ENCODE measurements around the gene IL21.
"Not testable (repeated sequence)": the region's sequence is repeated elsewhere in the genome, so short reads cannot be mapped to it uniquely, and the experiment has no call there.

Gene IL21

DNA sequence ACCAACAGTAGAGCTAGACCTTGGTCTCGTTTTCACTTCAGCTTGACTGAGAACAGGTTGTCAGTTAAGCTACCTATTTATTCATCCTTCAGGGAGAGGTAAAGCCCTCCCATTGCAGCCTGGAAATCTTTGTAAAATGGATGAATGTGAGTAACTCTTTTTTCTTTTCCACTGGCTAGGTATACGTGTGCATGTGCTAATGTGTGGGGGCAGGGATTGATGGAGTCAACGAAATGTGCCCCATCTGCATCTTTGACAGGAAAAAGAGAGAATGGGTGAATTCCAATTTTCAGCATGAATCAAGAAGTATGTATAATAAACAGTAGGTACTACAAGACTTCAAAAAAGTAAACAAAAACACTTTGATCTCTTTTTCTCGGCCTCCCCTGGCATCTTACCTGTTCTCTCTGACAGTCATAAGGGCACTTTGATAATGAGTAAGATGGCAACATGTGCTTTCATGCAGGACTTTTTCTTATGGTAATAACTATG, at the start of gene IL21:
Gene IL21, minus strand, starts transcription at position 51 of the 492 bp plus-strand sequence. CDS start 55 bp downstream, outside the sequence.
- DNase-seq (ENCODE audit: low read depth) = no peak

DNA sequence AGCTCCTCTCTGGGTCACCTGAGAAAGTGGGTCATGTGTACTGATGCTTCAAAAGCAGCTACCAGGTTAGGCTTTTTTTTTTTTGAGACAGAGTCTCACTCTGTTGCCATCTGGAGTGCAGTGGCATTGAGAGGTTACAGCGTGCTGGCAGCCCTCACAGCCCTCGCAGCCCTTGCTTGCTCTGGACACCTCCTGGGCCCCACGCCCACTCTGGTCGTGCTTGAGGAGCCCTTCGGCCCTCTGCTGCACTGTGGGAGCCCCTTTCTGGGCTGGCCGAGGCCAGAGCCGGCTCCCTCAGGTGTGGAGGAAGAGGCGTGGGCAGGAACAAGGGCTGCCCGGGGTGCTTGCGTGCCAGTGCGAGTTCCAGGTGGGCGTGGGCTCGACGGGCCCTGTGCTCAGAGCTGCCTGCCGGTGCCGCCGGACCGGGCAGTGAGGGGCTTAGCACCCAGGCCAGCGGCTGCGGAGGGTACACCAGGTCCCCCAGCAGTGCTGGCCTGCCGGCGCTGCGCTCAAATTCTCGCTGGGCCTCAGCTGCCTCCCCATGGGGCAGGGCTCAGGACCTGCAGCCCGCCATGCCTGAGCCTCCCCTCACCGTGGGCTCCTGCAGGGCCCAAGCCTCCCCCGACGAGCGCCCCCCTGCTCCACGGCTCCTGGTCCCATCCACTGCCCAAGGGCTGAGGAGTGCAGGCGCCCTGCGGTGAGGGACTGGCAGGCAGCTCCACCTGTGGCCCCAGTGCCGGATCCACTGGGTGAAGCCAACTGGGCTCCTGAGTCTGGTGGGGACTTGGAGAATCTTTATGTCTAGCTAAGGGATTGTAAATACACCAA, 49.3 kb upstream of the IL21 start:
- DNase-seq (ENCODE audit: low read depth) = no peak

DNA sequence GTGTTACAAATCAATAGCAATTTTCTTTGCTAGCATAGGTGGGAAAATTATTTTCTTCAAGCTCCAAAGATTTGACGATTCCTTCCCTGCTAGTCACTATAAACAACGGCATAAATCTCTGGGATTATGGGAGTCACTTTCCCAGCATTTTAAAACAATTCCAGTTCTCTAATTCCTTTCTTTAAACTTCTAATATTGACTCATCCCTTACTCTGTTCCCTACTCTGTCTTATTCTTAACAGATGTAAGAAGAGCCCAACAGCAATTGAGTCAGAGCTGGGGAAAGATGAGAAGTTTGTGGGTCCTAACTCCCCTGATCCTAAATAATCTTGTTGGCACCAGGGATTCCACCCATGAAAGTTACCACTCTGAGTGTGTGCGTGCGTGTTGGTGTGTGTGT, 47.4 kb upstream of the IL21 start:
- DNase-seq (ENCODE audit: low read depth) = no peak

DNA sequence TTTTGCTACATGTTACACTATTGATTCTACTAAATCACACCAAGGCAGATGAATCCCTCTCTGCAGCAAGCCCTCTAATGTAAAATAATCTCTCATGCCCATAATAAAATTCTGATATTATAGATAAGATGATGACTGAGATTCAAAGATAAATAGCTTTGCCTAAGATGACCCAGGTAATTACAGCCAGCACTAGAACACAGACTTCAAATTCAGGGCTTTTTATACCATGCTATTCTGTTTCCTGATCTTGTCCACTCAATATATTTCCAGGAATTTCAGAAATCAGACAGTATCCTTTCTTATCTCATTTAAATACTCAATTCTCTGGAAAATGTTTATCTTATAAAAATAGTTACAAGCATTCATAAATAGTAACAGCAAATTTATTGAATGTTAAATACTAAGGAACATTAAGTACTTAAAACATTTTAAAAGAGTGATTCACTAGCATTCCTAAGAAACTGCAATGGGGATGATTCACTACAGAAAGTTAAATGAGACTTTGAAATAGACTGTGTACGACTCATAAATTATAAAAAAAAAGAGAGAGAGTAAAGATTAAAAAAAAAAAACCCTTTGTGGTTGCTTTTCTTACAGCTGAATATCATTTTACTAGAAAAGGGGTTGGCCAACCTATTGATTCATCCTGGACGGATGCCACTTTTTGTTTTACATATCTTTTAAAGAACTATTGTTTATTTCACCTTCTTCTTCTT, 45.8 kb upstream of the IL21 start:
- DNase-seq (ENCODE audit: low read depth) = no peak

DNA sequence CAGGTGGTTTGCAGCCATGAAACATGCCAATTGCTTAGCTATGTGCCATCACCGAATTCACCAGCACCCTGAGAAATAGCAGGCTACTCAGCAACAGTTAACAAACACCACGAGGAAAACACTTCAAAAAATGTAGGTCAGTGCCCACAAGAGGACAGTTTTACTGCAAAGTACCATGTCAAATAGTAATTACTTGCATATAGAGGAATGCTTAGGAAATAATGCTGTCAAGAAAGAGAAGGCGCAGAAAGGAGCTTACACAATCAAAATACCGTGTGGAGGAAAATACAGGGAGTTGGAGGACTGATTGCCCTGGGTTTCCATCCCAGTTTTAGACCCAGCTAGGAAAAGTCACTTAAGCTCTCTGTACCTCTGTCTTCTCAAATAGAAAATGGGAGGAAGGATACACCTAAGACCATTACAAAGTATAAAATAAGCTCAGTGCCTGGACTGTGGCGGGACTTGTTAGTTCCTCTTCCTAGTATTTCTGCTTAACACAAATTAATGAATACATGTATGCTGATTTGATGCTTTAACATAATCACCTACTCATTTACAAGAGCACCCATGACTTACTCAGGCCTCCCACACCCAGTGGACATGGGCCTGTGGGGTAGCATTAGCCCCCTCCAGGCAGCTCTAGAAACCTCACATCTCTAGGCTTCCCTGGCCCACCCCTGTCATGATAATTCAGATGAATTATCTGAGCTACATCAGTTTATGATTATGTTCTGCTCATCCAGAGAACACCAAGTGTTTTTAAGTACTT, 44.5 kb upstream of the IL21 start:
- DNase-seq (ENCODE audit: low read depth) = no peak

GRCh38 chr4:122663814-122664610, 43.1 kb upstream of the IL21 start:
- no peak for DNase-seq (ENCODE audit: low read depth)

GRCh38 chr4:122663291-122663690, 42.4 kb upstream of the IL21 start:
- no peak for DNase-seq (ENCODE audit: low read depth)

GRCh38 chr4:122662701-122663100, 41.8 kb upstream of the IL21 start:
- DNase-seq (ENCODE audit: low read depth) = no peak

GRCh38 chr4:122661176-122662160, 40.6 kb upstream of the IL21 start:
- no peak for DNase-seq (ENCODE audit: low read depth)

DNA sequence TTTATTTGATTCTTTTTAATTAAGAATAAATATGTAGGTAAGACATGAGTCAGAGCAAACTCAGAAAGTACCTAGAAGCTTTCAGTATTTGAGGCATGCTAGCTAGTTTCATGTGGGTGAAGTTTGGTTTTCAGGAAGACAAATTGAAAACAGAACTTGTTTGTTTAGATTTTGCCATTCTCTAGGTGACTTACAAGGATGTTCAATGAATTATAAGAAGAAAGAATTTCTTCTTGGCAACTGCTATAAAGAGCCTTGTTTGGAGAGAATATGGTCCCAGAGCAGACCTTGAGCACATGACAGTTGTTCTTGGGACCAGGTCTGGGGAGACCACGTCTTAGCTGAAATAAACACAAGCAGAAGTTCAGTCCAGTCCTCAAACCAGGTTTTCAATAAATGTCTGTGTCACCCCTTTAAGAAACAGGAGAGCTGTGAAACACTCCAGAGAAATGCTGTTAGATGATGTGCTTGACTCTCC, 38.0 kb upstream of the IL21 start:
- DNase-seq (ENCODE audit: low read depth) = no peak

DNA sequence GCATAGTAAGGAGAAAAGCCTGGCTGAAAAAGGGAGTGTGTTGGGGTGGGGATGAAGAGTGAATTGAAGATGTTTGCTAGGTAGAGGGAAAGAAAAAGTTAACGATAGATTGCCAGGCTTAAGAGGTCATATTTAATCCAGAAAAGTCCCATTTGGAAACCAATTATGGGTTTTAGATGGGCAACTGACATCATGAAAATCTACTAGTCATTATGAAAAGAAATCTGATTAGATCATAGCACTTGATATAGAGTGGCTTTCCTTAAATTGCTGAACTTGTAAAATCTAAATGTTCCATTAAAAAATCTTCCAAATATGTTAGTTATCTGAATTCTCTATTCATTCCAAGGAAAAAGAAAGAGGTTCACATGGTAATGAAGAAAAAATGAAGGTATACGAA, 37.5 kb upstream of the IL21 start:
- DNase-seq (ENCODE audit: low read depth) = no peak

- no peak for DNase-seq (ENCODE audit: low read depth)
Observed at GRCh38 chr4:122657553-122657952, 36.7 kb upstream of the IL21 start.

GRCh38 chr4:122656583-122656982, 35.7 kb upstream of the IL21 start:
- not testable (repeated sequence) for DNase-seq (ENCODE audit: low read depth)

GRCh38 chr4:122652379-122652778, 31.5 kb upstream of the IL21 start:
- no peak for DNase-seq (ENCODE audit: low read depth)

DNA sequence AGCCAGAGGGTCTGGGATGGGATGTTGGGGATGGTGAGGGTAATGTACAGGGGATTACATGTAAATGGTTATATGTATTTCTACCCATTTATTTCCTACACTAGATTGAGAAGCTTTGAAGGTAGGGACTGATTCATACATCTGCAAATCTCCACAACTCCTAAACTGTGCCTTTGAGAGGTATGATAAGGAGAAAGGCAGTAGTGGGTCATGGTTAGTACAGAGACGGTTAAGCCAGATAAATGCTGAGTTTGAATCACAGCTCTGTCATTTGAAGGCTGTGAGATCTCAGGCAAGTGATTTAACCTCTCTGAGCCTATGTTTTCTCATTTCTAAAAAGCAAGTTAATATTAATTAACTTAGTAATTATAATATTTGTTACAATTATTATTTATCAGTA, 29.3 kb upstream of the IL21 start:
- no peak for DNase-seq (ENCODE audit: low read depth)

DNA sequence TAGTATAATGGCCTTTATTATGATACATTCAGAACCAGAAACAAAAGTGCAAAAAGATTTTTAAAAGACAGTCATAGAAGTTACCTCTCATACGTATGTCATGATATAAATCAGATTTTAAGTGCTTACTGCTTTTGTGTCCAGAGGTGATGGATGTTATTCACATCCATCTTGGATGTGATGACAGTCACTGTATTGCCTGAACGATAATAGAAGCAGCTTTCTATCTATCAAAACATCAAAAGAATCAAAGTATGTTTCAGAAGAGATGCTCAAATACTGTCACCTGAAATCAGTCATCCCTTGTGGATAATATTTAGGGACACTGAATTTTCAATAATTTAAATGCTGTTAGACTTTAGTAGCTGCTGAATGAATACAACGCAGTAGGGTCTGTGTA, 26.8 kb upstream of the IL21 start:
- DNase-seq (ENCODE audit: low read depth) = no peak

- no peak for DNase-seq (ENCODE audit: low read depth)
Observed at GRCh38 chr4:122643257-122643656, 22.4 kb upstream of the IL21 start.

DNA sequence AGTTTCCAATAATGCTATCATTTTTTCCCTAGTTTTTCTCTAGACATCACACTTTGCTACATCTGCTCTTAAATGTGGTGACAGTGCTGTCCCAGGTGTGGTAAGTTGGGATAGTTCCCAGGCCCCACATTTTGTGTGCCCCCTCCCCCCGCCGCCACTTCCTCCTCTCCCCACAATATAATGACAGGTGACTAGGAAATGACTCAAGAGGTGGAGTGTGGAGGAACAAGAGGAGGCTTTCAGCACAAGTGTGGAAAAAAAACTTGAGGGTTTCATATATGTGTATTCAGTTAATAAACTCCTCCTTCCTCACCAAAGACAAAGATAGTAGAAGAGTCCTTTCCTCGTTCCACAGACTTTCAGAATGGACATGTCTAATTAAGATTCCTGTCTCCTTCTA, 18.3 kb upstream of the IL21 start:
- DNase-seq (ENCODE audit: low read depth) = no peak

DNA sequence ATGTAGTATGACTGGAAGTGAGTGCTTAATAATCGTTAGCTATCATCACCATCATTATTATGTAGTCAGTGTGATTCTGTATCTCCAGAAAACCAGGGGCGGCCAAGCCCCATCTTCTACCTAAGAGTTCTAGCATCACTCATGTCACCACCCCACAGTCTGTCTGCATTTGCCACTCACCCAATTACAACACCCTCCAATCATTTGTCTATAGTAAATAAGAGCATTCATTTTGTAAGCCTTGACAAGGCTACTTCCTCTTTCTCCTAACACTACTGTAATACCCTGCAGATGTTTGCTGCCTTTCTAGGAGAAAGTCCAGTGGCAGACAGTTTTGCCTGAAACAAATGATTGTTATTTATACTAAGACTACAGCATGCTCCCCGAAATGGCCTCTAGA, 15.8 kb upstream of the IL21 start:
- no peak for DNase-seq (ENCODE audit: low read depth)

DNA sequence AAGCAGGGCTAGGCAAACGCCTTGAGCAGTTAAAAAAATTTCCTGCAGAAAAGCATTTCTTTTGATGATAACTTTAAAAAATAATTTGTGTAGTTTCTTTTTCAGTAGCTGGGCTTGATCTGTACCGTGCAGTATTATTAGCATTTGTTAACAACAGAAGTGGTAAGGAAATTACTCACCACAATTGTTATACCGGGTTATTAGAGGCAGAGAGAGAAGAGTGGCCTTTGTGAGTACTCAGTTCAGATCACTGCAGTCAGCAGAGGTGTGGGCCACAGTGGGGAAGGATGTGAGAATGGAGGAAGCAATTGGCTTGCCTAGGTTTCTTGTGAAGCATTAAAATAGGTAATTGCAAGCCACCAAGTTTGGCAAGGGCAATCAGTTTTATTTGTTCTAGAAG, 14.3 kb upstream of the IL21 start:
- DNase-seq (ENCODE audit: low read depth) = no peak

Data from stimulated activated CD8-positive, alpha-beta memory T cell treated with anti-CD3 and anti-CD28 coated beads, Interleukin-15, amount 100 ng/mL, for 24 hours (primary cell).